Right lobe of liver (tissue), 6 donors: Measurements from ENCODE around the gene TTLL10. TPM values are rescaled to one million over a fixed set of nuclear protein-coding genes. Genes with fewer than 3 reads are reported as not detected.
A peak's percentile ranks its signal among the peaks of the same experiment; 100 is the strongest.

Experiments used
- ATAC-seq, 4 donors: fragments of 200-7000 bp; cut with Tn5 transposase; one replicate each; pipeline ENCODE4 v1.9.1; 2020; ENCODE audit warnings: mild to moderate bottlenecking in 4 of 4, moderate library complexity in 4 of 4
- DNase-seq, 3 donors: peaks; one replicate each; pipeline ENCODE4 v3.0.0-alpha.2; 2020
- H3K27ac ChIP-seq, 3 donors: fragments of 200-600 bp; one replicate each; pipeline ENCODE4 v1.8.0; 2022
- H3K27me3 ChIP-seq, 2 donors: fragments of 200-600 bp; one replicate each; pipeline ENCODE4 v1.8.0; 2022
- H3K36me3 ChIP-seq, 4 donors: fragments of 200-600 bp; sonication (generic) in 1 of 4; one replicate each; pipeline versions ENCODE4 v1.5.1 to v1.8.0; 2017 to 2022; ENCODE audit warnings: control low read depth in 1 of 4
- H3K4me1 ChIP-seq, 4 donors: fragments of 200-600 bp; sonication (generic) in 1 of 4; one replicate each; pipeline versions ENCODE4 v1.5.1 to v1.8.0; 2017 to 2022; ENCODE audit warnings: control low read depth in 1 of 4
- H3K4me3 ChIP-seq, 3 donors: fragments of 200-600 bp; one replicate each; pipeline ENCODE4 v1.8.0; 2022
- H3K9me3 ChIP-seq, 4 donors: fragments of 200-600 bp; sonication (generic) in 1 of 4; one replicate each; pipeline versions ENCODE4 v1.5.1 to v1.8.0; 2017 to 2022; ENCODE audit warnings: control low read depth in 1 of 4
- POLR2A ChIP-seq: fragments of 450-650 bp; IDR thresholded peaks from one replicate; pipeline ENCODE4 v1.6.1; 2017; ENCODE audit warnings: antibody characterized with exemption, mild to moderate bottlenecking
- WGBS: methylation state at CpG from one replicate; pipeline ENCODE4 v1.1.6; 2018; ENCODE audit warnings: low coverage, low lambda C conversion rate; ENCODE audit not compliant: insufficient coverage; ENCODE audit errors: missing lambda C conversion rate; 5-methylcytosine and 5-hydroxymethylcytosine counted together
- intact Hi-C, 2 donors: fragments of 100-400 bp; cut with DNase I; formaldehyde crosslinking; loops; one replicate each; pipeline versions ENCODE4 v1.11.2 to v1.14.1; 2022
- total RNA-seq, 6 experiments: library from RNA; depleted of rRNA in 2 of 6; stranded (reverse); fragments of >200 nt in 2 of 6; fragmentation: NEBNext Ultra II Directional in 3 of 6; extraction: Animal tissue kit (Norgen Biotek cat#: 25700) in 3 of 6; gene quantifications; one replicate each; pipeline versions ENCODE4 v1.1.0 to v1.2.4, GENCODE V29; 2016 to 2023
- TF ChIP-seq, protein P1 (sequence below), 4 donors: fragments of 200-600 bp in 3 of 4; fragments of 450-650 bp in 1 of 4; IDR thresholded peaks; one replicate each; pipeline versions ENCODE4 v1.5.1 to v1.8.0; 2016 to 2022; ENCODE audit warnings: antibody characterized with exemption in 4 of 4, mild to moderate bottlenecking in 2 of 4
- donor health status: DM: no; HTN: yes; CAD: no.
- donor health status: DM: no; HTN: no; CAD: no.
- donor health status: DM: no; HTN: no; CAD: no.
- donor health status: DM: no; HTN: yes; CAD: no.
- donor health status: DM: no; HTN: yes; CAD: no.

TTLL10 gene
- total RNA-seq, 6 experiments from 2014 or later: not detected

DNA sequence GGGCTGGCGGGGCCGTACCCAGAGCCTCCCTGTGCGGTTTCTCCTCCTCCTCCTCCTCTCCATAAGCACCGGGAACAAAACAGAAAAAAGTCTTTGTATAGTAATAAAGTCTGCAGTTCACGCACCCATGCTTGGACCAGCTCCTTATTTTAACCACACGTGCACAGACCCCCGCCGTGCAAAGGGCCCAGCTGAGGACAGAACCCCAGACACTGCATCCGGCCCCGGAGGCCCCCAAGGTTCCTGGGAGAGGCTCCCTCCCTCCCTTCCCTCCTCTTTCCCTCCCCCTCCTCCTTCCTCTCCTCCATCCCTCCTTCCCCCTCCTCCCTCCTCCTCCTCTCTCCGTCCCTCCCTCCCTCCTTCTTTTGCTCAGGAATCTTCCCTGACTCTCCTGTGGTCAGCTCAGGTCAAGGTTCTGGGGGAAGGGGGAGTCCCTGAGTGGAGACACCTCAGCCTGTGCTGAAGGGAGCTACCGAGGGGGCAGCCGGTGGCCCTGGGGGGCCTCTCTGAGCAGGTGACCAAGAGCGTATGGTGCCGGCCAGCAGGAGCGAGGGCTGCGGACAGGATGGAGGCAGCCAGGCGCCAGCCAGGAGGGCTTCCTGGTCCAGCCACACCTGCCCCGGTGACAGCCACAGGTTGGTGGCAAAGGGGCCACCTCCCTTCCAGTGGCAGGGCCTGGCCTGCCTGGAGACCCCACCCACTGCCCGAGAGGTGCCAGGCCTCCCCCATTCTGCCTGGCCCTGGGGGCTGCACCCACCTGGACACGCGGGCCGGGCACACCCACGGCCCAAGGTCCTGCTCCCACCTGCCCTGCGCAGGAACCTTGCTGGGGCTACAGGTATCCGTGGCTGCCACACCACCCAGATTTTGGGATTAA is 3.2 kb upstream of the TTLL10 start:
- DNase-seq (peak in 1 of 3 donors; percentile 51), ATAC-seq (no peak)
- H3K27ac ChIP-seq: no peak overlapping the region
- no peaks in the 10 kb centered on the region for H3K36me3 ChIP-seq
- intact Hi-C loops: no loop called here
- no peak for TF ChIP-seq POLR2A
- TF ChIP-seq, protein P1, sequence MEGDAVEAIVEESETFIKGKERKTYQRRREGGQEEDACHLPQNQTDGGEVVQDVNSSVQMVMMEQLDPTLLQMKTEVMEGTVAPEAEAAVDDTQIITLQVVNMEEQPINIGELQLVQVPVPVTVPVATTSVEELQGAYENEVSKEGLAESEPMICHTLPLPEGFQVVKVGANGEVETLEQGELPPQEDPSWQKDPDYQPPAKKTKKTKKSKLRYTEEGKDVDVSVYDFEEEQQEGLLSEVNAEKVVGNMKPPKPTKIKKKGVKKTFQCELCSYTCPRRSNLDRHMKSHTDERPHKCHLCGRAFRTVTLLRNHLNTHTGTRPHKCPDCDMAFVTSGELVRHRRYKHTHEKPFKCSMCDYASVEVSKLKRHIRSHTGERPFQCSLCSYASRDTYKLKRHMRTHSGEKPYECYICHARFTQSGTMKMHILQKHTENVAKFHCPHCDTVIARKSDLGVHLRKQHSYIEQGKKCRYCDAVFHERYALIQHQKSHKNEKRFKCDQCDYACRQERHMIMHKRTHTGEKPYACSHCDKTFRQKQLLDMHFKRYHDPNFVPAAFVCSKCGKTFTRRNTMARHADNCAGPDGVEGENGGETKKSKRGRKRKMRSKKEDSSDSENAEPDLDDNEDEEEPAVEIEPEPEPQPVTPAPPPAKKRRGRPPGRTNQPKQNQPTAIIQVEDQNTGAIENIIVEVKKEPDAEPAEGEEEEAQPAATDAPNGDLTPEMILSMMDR (IDR thresholded peaks at IDR 0.05): no peak
- H3K4me1 ChIP-seq: no peaks in the 10 kb centered on the region
- H3K4me3 ChIP-seq: no peak overlapping the region
- H3K27me3 ChIP-seq: peaks cover 0 to 9% of the 10 kb centered on the region in 2 donors
- H3K9me3 ChIP-seq: no peaks in the 10 kb centered on the region
- WGBS: 40% methylated on average over 6 of the region's 26 CpGs

DNA sequence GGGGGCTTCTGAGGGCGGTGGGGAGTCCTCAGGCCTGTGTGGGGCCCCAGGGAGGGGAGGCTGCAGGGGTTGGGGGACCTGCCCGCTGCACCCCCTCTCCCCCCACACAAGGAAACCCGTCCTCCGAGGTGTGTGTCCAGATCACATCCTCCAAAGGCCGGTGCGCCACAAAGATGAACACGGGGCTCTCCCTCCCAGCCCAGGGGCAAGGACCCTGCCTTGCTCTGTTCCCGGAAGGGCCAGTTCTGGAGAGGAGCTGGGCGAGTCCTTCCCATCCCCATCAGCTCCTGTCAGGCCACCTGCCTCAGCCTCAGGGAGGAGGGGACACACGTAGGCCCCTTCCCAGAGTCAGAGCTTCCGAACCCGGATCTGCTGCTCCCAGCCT is 2.5 kb upstream of the TTLL10 start:
- no CpG with 5 or more reads among the region's 12 CpGs for WGBS
- DNase-seq: peak in 2 of 3 donors; percentile 39 to 40
- no peak for ATAC-seq

DNA sequence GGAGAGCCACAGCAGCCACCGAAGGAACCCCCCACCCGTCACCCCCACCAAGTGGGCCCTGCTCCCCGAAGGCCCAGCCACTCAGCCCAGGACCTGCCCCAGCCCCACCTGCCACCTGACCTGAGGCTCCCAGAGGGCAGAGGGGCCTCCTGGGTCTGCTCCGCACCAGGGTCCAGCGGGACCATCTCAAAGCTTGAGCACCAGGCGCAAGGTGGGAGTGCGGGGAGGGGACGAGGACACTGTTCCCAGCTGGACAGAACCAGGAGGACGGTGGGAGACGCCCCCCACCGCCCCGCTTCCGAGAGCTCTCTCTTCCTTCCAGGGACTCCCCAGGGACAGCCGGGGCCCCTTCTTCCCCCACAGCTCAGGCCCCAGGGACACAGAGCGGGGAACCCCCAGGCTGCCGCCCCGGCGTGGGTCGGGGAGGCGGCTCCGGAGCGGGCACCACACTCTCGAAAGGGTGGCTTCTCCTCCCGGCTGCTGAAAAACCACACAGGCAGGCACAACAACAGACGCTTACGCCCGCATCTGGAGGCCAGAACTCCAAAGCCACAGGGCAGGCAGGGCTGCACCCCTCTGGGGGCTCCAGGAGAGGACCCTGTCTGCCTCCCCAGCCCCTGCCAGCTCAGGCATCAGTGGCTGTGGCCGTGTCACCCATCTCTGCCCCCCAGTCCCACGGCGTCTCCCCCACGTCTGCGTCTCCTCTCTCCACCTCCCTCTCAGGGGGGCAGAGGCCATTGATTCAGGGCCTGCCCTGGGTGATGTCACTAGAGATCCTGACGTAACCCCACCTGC is 1.9 kb upstream of the TTLL10 start:
- WGBS: 68% methylated on average over 8 of the region's 33 CpGs

More for the DNA sequence above, 2.5 kb upstream of the TTLL10 start:
- TF ChIP-seq, protein P1 (IDR thresholded peaks at IDR 0.05): no peak
- no peak for TF ChIP-seq POLR2A
- Histone ChIP-seq H3K4me3 (no peak overlapping the region), H3K9me3 (no peaks in the 10 kb centered on the region), H3K4me1 (no peaks in the 10 kb centered on the region), H3K27me3 (peaks cover 0 to 9% of the 10 kb centered on the region in 2 donors), H3K27ac (no peak overlapping the region), H3K36me3 (no peaks in the 10 kb centered on the region)
- intact Hi-C loops: no loop called here

DNA sequence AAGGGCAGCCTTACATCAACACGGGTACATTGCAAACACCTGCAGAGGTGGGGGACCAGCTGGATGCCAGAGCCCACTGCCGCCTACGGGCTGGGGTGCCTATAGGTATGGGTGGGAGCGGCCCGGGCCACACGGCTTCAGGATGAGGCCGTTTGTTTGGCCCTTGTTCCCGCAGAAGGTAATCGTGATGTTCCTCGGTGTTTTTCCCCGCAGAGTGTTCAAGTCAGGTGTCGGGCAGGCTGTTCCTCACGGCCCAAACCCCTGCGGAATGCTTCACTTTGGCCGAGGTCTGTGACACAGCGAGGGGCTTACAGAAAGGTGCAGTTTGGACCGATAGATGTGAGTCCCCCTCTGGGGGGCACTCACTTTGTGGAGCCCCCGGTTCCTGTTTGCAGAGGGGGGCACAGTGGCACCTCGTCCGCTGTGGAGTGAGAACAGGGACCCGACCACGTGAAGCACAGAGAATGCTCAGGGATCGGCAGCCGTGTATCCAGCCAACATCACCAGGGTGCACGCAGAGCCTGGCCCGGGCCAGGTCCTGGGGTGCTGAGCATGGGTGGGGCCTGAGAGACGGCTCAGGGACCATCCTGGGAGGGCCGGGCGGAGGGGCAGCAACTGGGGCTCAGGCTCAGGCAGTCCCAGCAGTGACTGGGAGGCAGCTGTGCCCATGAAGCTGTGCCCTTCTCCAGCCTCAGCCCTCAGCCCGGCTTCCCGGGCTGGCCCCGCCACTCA is 453 bp upstream of the TTLL10 start:
- no peaks in the 10 kb centered on the region for H3K9me3 ChIP-seq
- WGBS: 46% methylated on average over 7 of the region's 32 CpGs
- H3K27me3 ChIP-seq: peaks cover 0 to 9% of the 10 kb centered on the region in 2 donors
- H3K36me3 ChIP-seq: no peaks in the 10 kb centered on the region
- ATAC-seq (peak in 2 of 4 donors; percentile 4 to 19), DNase-seq (peak; percentile 18 to 42 (median 37))
- H3K4me1 ChIP-seq: no peaks in the 10 kb centered on the region
- TF ChIP-seq, protein P1 (IDR thresholded peaks at IDR 0.05): no peak
- no peak for TF ChIP-seq POLR2A
- intact Hi-C loops: no loop called here
- no peak overlapping the region for H3K4me3 ChIP-seq
- H3K27ac ChIP-seq: no peak overlapping the region

More for the DNA sequence above, 1.9 kb upstream of the TTLL10 start:
- no peaks in the 10 kb centered on the region for H3K36me3 ChIP-seq
- peaks cover 0 to 9% of the 10 kb centered on the region in 2 donors for H3K27me3 ChIP-seq
- H3K27ac ChIP-seq: no peak overlapping the region
- no peak for ATAC-seq
- intact Hi-C loops: no loop called here
- no peaks in the 10 kb centered on the region for H3K9me3 ChIP-seq
- H3K4me3 ChIP-seq: no peak overlapping the region
- H3K4me1 ChIP-seq: no peaks in the 10 kb centered on the region
- TF ChIP-seq, protein P1 (IDR thresholded peaks at IDR 0.05): no peak
- no peak for TF ChIP-seq POLR2A
- DNase-seq: peak in 2 of 3 donors; percentile 40 to 48
